PC-3 (cell line): Measurements from ENCODE around the gene DDIAS. TPM values are rescaled to one million over a fixed set of nuclear protein-coding genes. Genes with fewer than 3 reads are reported as not detected.

Experiments
- ATAC-seq: fragments of 200-7000 bp; cut with Tn5 transposase; 2 replicates; pipeline ENCODE4 v1.9.1; 2020; ENCODE audit warnings: mild to moderate bottlenecking, moderate library complexity
- BruUV-seq: library from RNA; stranded (reverse); fragments of 400-500 nt; replicated peaks from 2 replicates; lab custom pipeline; 2021; lab: Mats Ljungman, UMichigan
- CTCF ChIA-PET: fragments of 300-600 bp; sonication (Branson Sonifier 250); formaldehyde crosslinking; loops from one replicate; lab custom pipeline; 2022; ENCODE audit warnings: antibody characterized with exemption; lab: Charles Lee
- POLR2A ChIA-PET: fragments of 300-600 bp; sonication (Branson Sonifier 250); formaldehyde crosslinking; loops from one replicate; lab custom pipeline; 2022; ENCODE audit warnings: antibody characterized with exemption; ENCODE audit not compliant: unreplicated experiment; lab: Charles Lee
- DNase-seq: peaks from one replicate; pipeline ENCODE4 v3.0.0-alpha.2; 2015
- H2AFZ ChIP-seq: fragments of 300-600 bp; sonication (generic); 2 replicates; pipeline ENCODE4 v1.6.0; 2016; ENCODE audit warnings: antibody characterized with exemption, low read length
- H3F3A ChIP-seq: fragments of 300-600 bp; sonication (generic); one replicate; pipeline ENCODE4 v1.6.0; 2017; ENCODE audit warnings: antibody characterized with exemption, low read length, control low read depth, mild to moderate bottlenecking; ENCODE audit not compliant: unreplicated experiment
- H3K27ac ChIP-seq: fragments of 300-600 bp; sonication (generic); 2 replicates; pipeline ENCODE4 v1.5.1; 2016; ENCODE audit warnings: mild to moderate bottlenecking, low read length
- H3K27me3 ChIP-seq: fragments of 300-600 bp; sonication (generic); 2 replicates; pipeline ENCODE4 v1.6.1; 2016; ENCODE audit warnings: low read length, mixed read lengths
- H3K36me3 ChIP-seq: fragments of 300-600 bp; sonication (generic); 2 replicates; pipeline ENCODE4 v1.6.1; 2016; ENCODE audit warnings: low read depth, mixed run types, low read length, mixed read lengths
- H3K4me1 ChIP-seq: fragments of 300-600 bp; sonication (generic); 2 replicates; pipeline ENCODE4 v1.5.1; 2016; ENCODE audit warnings: low read length; ENCODE audit not compliant: insufficient read depth
- H3K4me2 ChIP-seq: fragments of 300-600 bp; sonication (generic); 2 replicates; pipeline ENCODE4 v1.6.0; 2016; ENCODE audit warnings: low read length
- H3K4me3 ChIP-seq: fragments of 300-600 bp; sonication (generic); 2 replicates; pipeline ENCODE4 v1.5.1; 2016; ENCODE audit warnings: mild to moderate bottlenecking, low read length, mixed read lengths
- H3K79me2 ChIP-seq: fragments of 300-600 bp; sonication (generic); 2 replicates; pipeline ENCODE4 v1.6.1; 2017; ENCODE audit warnings: low read length, mixed read lengths
- H3K9ac ChIP-seq: fragments of 300-600 bp; sonication (generic); 2 replicates; pipeline ENCODE4 v1.6.0; 2016; ENCODE audit warnings: mild to moderate bottlenecking, low read length
- H3K9me2 ChIP-seq: fragments of 300-600 bp; sonication (generic); replicated peaks from 2 replicates; pipeline ENCODE4 v1.6.1; 2016; ENCODE audit warnings: mixed run types, low read length, mixed read lengths
- H3K9me3 ChIP-seq: fragments of 300-600 bp; sonication (generic); 2 replicates; pipeline ENCODE4 v1.6.1; 2016; ENCODE audit warnings: low read length, mixed read lengths
- H4K20me1 ChIP-seq: fragments of 300-600 bp; sonication (generic); 2 replicates; pipeline ENCODE4 v1.6.1; 2016; ENCODE audit warnings: low read length, mixed read lengths
- CTCF ChIP-seq: fragments of 300-600 bp; sonication (generic); conservative IDR thresholded peaks from 2 replicates; pipeline ENCODE4 v1.5.1; 2017; ENCODE audit warnings: antibody characterized with exemption, low read depth, mild to moderate bottlenecking, low read length
- EZH2 ChIP-seq: fragments of 300-600 bp; sonication (generic); IDR thresholded peaks from one replicate; pipeline ENCODE4 v1.6.1; 2017; ENCODE audit warnings: antibody characterized with exemption, mild to moderate bottlenecking, low read length; ENCODE audit not compliant: unreplicated experiment
- EZH2phosphoT487 ChIP-seq: fragments of 300-600 bp; sonication (generic); IDR thresholded peaks from 2 replicates; pipeline ENCODE4 v1.6.1; 2018; ENCODE audit warnings: mild to moderate bottlenecking, antibody characterized with exemption, low read length, borderline replicate concordance
- intact Hi-C: fragments of 100-400 bp; cut with micrococcal nuclease; formaldehyde crosslinking; loops from 2 replicates; pipeline ENCODE4 v1.9.0; 2023
- total RNA-seq: library from RNA; depleted of rRNA; stranded (reverse); fragments of >200 nt; gene quantifications from 2 replicates; pipeline ENCODE4 v1.2.3, GENCODE V29; 2014

DDIAS gene
- total RNA-seq, 1 experiment from 2014 or later = 24.9 TPM

- ChIA-PET CTCF (no interaction called here), POLR2A (no interaction called here)
- H3K9ac ChIP-seq = no peak overlapping the region
- no peak overlapping the region for H2AFZ ChIP-seq
- H3K27ac ChIP-seq = no peak overlapping the region
- ATAC-seq (no peak), DNase-seq (no peak)
- peaks cover 8% of the 10 kb centered on the region for H3F3A ChIP-seq
- no peak overlapping the region for H3K4me2 ChIP-seq
- TF ChIP-seq EZH2phosphoT487 = no peak
- TF ChIP-seq EZH2 = no peak
- no peak for TF ChIP-seq CTCF
- intact Hi-C loops = no loop called here
- peaks cover 30% of the 10 kb centered on the region for H3K4me1 ChIP-seq
- no peak overlapping the region for H3K4me3 ChIP-seq
- no peaks in the 10 kb centered on the region for H3K9me2 ChIP-seq
- BruUV-seq = no TSS peak
- no peaks in the 10 kb centered on the region for H3K27me3 ChIP-seq
- H3K9me3 ChIP-seq = no peaks in the 10 kb centered on the region
- peaks cover 5% of the 10 kb centered on the region; the same call in 1 of the 2 replicates for H3K79me2 ChIP-seq
- no peaks in the 10 kb centered on the region for H3K36me3 ChIP-seq
- no peaks in the 10 kb centered on the region for H4K20me1 ChIP-seq
These were observed 38.3 kb upstream of the DDIAS start for GRCh38 chr11:82863209-82863608.

- Histone ChIP-seq H3F3A (no peaks in the 10 kb centered on the region), H4K20me1 (no peaks in the 10 kb centered on the region), H3K79me2 (peaks cover 5% of the 10 kb centered on the region; the same call in 1 of the 2 replicates), H3K36me3 (no peaks in the 10 kb centered on the region), H3K27ac (no peak overlapping the region), H2AFZ (peak overlapping the region; percentile 55; the same call in 1 of the 2 replicates), H3K4me1 (peaks cover 19% of the 10 kb centered on the region), H3K4me2 (peak overlapping the region; percentile 12; the same call in 1 of the 2 replicates), H3K9me3 (no peaks in the 10 kb centered on the region), H3K9me2 (no peaks in the 10 kb centered on the region), H3K27me3 (no peaks in the 10 kb centered on the region), H3K9ac (no peak overlapping the region), H3K4me3 (no peak overlapping the region)
- peak; percentile 96 for TF ChIP-seq CTCF
- no peak for TF ChIP-seq EZH2
- no peak for TF ChIP-seq EZH2phosphoT487
- intact Hi-C loops = loop anchor here (1.0 kb wide), 3 partner anchors 89 to 182 kb away; no protein-coding TSS in a partner anchor
- BruUV-seq = no TSS peak
- CTCF ChIA-PET = no interaction called here
- DNase-seq (peak; percentile 82), ATAC-seq (peak; percentile 82)
- POLR2A ChIA-PET = no interaction called here
These were observed 37.3 kb upstream of the DDIAS start for GRCh38 chr11:82864268-82864667.

- Histone ChIP-seq H3K9me2 (no peaks in the 10 kb centered on the region), H4K20me1 (no peaks in the 10 kb centered on the region), H3K9ac (no peak overlapping the region), H3K36me3 (no peaks in the 10 kb centered on the region), H3K9me3 (no peaks in the 10 kb centered on the region), H3K4me2 (no peak overlapping the region), H3K27ac (no peak overlapping the region), H3K27me3 (no peaks in the 10 kb centered on the region), H3K79me2 (peaks cover 5% of the 10 kb centered on the region; the same call in 1 of the 2 replicates), H3K4me1 (peaks cover 11% of the 10 kb centered on the region), H3F3A (no peaks in the 10 kb centered on the region), H2AFZ (no peak overlapping the region), H3K4me3 (no peak overlapping the region)
- peak; percentile 45 for ATAC-seq
- peak; percentile 42 for DNase-seq
- BruUV-seq = no TSS peak
- no peak for TF ChIP-seq EZH2phosphoT487
- no peak for TF ChIP-seq EZH2
- POLR2A ChIA-PET = no interaction called here
- CTCF ChIA-PET = no interaction called here
- intact Hi-C loops = loop anchor here (2.0 kb wide), 1 partner anchor 955 kb away; no protein-coding TSS in a partner anchor
These were observed 35.7 kb upstream of the DDIAS start for GRCh38 chr11:82865841-82866240.
